Forelimb muscle (tissue), 1 donor: ENCODE data around the gene LUC7L2. TPM values are rescaled to one million over a fixed set of nuclear protein-coding genes. Genes with fewer than 3 reads are reported as not detected.
"Not testable (repeated sequence)": the region's sequence is repeated elsewhere in the genome, so short reads cannot be mapped to it uniquely, and the experiment has no call there.

ENCODE experiments used
- DNase-seq: peaks from one replicate; pipeline ENCODE4 v3.0.0-alpha.2; 2013; ENCODE audit warnings: low read depth
- polyA plus RNA-seq: library from polyadenylated mRNA; unstranded; fragments of 120-200 nt; gene quantifications from one replicate; pipeline ENCODE4 v1.2.1, GENCODE V29; 2013; ENCODE audit not compliant: insufficient read length

Gene LUC7L2
- polyA plus RNA-seq, 1 donor, result 64.6 TPM

GRCh38 chr7:139446051-139446890 is 86.6 kb downstream of the LUC7L2 start:
- no peak for DNase-seq

- no peak for DNase-seq
Measured at GRCh38 chr7:139450851-139451250, 91.2 kb downstream of the LUC7L2 start.

GRCh38 chr7:139451638-139452037 is 91.9 kb downstream of the LUC7L2 start:
- DNase-seq, result no peak

GRCh38 chr7:139452958-139453672 is 93.4 kb downstream of the LUC7L2 start:
- DNase-seq, result no peak

GRCh38 chr7:139453673-139454321 is 94.1 kb downstream of the LUC7L2 start:
- no peak for DNase-seq

- DNase-seq, result no peak
Measured at GRCh38 chr7:139455789-139456188, 96.1 kb downstream of the LUC7L2 start.

- DNase-seq, result no peak
Measured at GRCh38 chr7:139456511-139456910, 96.8 kb downstream of the LUC7L2 start.

GRCh38 chr7:139457153-139457946 is 97.7 kb downstream of the LUC7L2 start:
- DNase-seq, result no peak

GRCh38 chr7:139463421-139463820 is 103.7 kb downstream of the LUC7L2 start:
- not testable (repeated sequence) for DNase-seq

- DNase-seq, result not testable (repeated sequence)
Measured at GRCh38 chr7:139464511-139464910, 104.8 kb downstream of the LUC7L2 start.

GRCh38 chr7:139465072-139465471 is 105.4 kb downstream of the LUC7L2 start:
- not testable (repeated sequence) for DNase-seq

GRCh38 chr7:139467729-139468128 is 108.0 kb downstream of the LUC7L2 start:
- DNase-seq, result not testable (repeated sequence)

GRCh38 chr7:139468281-139468680 is 108.6 kb downstream of the LUC7L2 start:
- not testable (repeated sequence) for DNase-seq

GRCh38 chr7:139471740-139472353 is 112.2 kb downstream of the LUC7L2 start:
- DNase-seq, result no peak

Other genes with a start within 250 kb of the LUC7L2 start
- 11.3 TPM for gene UBN2, start 128.7 kb upstream of the LUC7L2 start, polyA plus RNA-seq
- 20.9 TPM for gene FMC1, start 18.6 kb upstream of the LUC7L2 start, polyA plus RNA-seq
- not detected for gene KLRG2, start 123.8 kb downstream of the LUC7L2 start, polyA plus RNA-seq
- 2.5 TPM for gene CLEC2L, start 163.8 kb downstream of the LUC7L2 start, polyA plus RNA-seq